HepG2 (cell line): ENCODE measurements around the gene RPS27L. TPM values are rescaled to one million over a fixed set of nuclear protein-coding genes. Genes with fewer than 3 reads are reported as not detected.
A peak's percentile ranks its signal among the peaks of the same experiment; 100 is the strongest.

Source experiments
- ATF7 ChIP-seq, 2 experiments: fragments of 450-650 bp in 1 of 2; sonication (generic) in 1 of 2; formaldehyde crosslinking in 1 of 2; IDR thresholded peaks; 2 replicates each; pipeline versions ENCODE4 v1.4.0 to v1.6.1; 2016 to 2020; ENCODE audit warnings: antibody characterized with exemption in 1 of 2, mild to moderate bottlenecking in 1 of 2, missing genetic modification reagents in 1 of 2
- ESRRA ChIP-seq: sonication (generic); formaldehyde crosslinking; IDR thresholded peaks from 2 replicates; pipeline ENCODE4 v1.5.1; 2020; ENCODE audit warnings: mild to moderate bottlenecking, low read depth, missing genetic modification reagents
- FOXO1 ChIP-seq: sonication (generic); formaldehyde crosslinking; IDR thresholded peaks from 2 replicates; pipeline ENCODE4 v1.4.0; 2020; ENCODE audit warnings: missing genetic modification reagents
- GABPA ChIP-seq, 2 experiments: IDR thresholded peaks; 2 replicates each; pipeline ENCODE4 v1.6.1; 2011 to 2016; ENCODE audit warnings: low read depth in 2 of 2, low read length in 1 of 2, missing biosample characterization in 1 of 2, missing genetic modification characterization in 1 of 2
- JDP2 ChIP-seq: sonication (generic); formaldehyde crosslinking; IDR thresholded peaks from 2 replicates; pipeline ENCODE4 v1.8.1; 2022; ENCODE audit warnings: missing genetic modification reagents, borderline replicate concordance
- KMT2B ChIP-seq: IDR thresholded peaks from 2 replicates; pipeline ENCODE4 v1.6.1; 2016; ENCODE audit warnings: missing genetic modification reagents, missing compliant biosample characterization
- NR3C1 ChIP-seq: sonication (generic); formaldehyde crosslinking; IDR thresholded peaks from 2 replicates; pipeline ENCODE4 v1.4.0; 2020; ENCODE audit warnings: missing genetic modification reagents
- RFX3 ChIP-seq: IDR thresholded peaks from 2 replicates; pipeline ENCODE4 v1.6.1; 2016; ENCODE audit warnings: missing biosample characterization, missing genetic modification reagents
- TSC22D2 ChIP-seq: sonication (generic); formaldehyde crosslinking; IDR thresholded peaks from 2 replicates; pipeline ENCODE4 v1.5.1; 2020; ENCODE audit warnings: missing genetic modification reagents, mild to moderate bottlenecking, borderline replicate concordance
- USF2 ChIP-seq, 2 experiments: sonication (generic) in 1 of 2; formaldehyde crosslinking in 1 of 2; IDR thresholded peaks; 2 replicates each; pipeline versions ENCODE4 v1.5.1 to v1.6.1; 2011 to 2020; ENCODE audit warnings: borderline replicate concordance in 1 of 2, low read depth in 1 of 2, low read length in 1 of 2, mild to moderate bottlenecking in 1 of 2, missing genetic modification reagents in 1 of 2, moderate library complexity in 1 of 2
- ZBED4 ChIP-seq: sonication (generic); formaldehyde crosslinking; IDR thresholded peaks from 2 replicates; pipeline ENCODE4 v1.4.0; 2020; ENCODE audit warnings: missing genetic modification reagents, borderline replicate concordance
- ZBTB33 ChIP-seq: sonication (generic); formaldehyde crosslinking; IDR thresholded peaks from 2 replicates; pipeline ENCODE4 v1.4.0; 2020; ENCODE audit warnings: missing genetic modification reagents
- ZFP62 ChIP-seq: sonication (generic); formaldehyde crosslinking; IDR thresholded peaks from 2 replicates; pipeline ENCODE4 v1.4.0; 2020; ENCODE audit warnings: missing genetic modification reagents
- ZNF276 ChIP-seq: sonication (generic); formaldehyde crosslinking; IDR thresholded peaks from 2 replicates; pipeline ENCODE4 v1.4.0; 2020; ENCODE audit warnings: mild to moderate bottlenecking, low read depth, missing genetic modification reagents
- ZNF280B ChIP-seq: sonication (generic); formaldehyde crosslinking; IDR thresholded peaks from 2 replicates; pipeline ENCODE4 v1.5.0; 2020; ENCODE audit warnings: missing genetic modification reagents, mild to moderate bottlenecking, borderline replicate concordance
- ZNF652 ChIP-seq: IDR thresholded peaks from 2 replicates; pipeline ENCODE4 v1.6.1; 2016; ENCODE audit warnings: low read depth, borderline replicate concordance
- ZNF792 ChIP-seq: IDR thresholded peaks from 2 replicates; pipeline ENCODE4 v1.6.1; 2016
- polyA plus RNA-seq, 8 experiments: library from polyadenylated mRNA; depleted of rRNA in 3 of 8; stranded (reverse) in 7 of 8; unstranded in 1 of 8; fragments of >200 nt; fragmentation: Illumina TruSeq in 4 of 8; extraction: Trizol in 4 of 8; gene quantifications; 2 replicates each; pipeline versions ENCODE4 v1.2.1 to v1.2.3, GENCODE V29; 2011 to 2016; ENCODE audit warnings: low read depth in 4 of 8, missing spikeins in 1 of 8, mixed read lengths in 1 of 8; ENCODE audit not compliant: insufficient read depth in 1 of 8
- total RNA-seq, 5 experiments: library from RNA; depleted of rRNA; stranded (reverse); fragments of >200 nt; fragmentation: Illumina TruSeq; extraction: Trizol; gene quantifications; 2 replicates each; pipeline ENCODE4 v1.2.3, GENCODE V29; 2016; ENCODE audit warnings: low read depth in 1 of 5

Gene RPS27L
- total and polyA plus RNA-seq, 2 of the 13 experiments (the other 11 are each of a cell fraction or from before 2014, with no cell fraction given) = 231 to 433 TPM

- TF ChIP-seq ZBED4 (CRISPR knock-in tag) (no peak), GABPA (IDR thresholded peaks at IDR 0.05; ENCODE audit: low read depth, low read length) (no peak), GABPA (CRISPR knock-in tag; IDR thresholded peaks at IDR 0.05; ENCODE audit: low read depth) (no peak), ZBTB33 (CRISPR knock-in tag) (no peak), ZNF652 (CRISPR knock-in tag) (peak; percentile 56; the same call in 1 of the 2 replicates), KMT2B (CRISPR knock-in tag) (peak; percentile 86; the same call in 1 of the 2 replicates), USF2 (IDR thresholded peaks at IDR 0.05; ENCODE audit: low read depth, low read length) (no peak), USF2 (CRISPR knock-in tag; IDR thresholded peaks at IDR 0.05; ENCODE audit: borderline replicate concordance) (no peak), NR3C1 (no peak), ZNF276 (CRISPR knock-in tag) (no peak), ATF7 (IDR thresholded peaks at IDR 0.05) (no peak), ATF7 (CRISPR knock-in tag; IDR thresholded peaks at IDR 0.05) (no peak), ESRRA (CRISPR knock-in tag) (no peak; the same call in 1 of the 2 replicates), ZFP62 (CRISPR knock-in tag) (no peak), JDP2 (no peak), ZNF792 (CRISPR knock-in tag) (peak; percentile 32; the same call in 1 of the 2 replicates), ZNF280B (CRISPR knock-in tag) (no peak), TSC22D2 (no peak), RFX3 (CRISPR knock-in tag) (no peak), FOXO1 (CRISPR knock-in tag) (no peak; the same call in 1 of the 2 replicates)
Observed at GRCh38 chr15:63121382-63122001, 35.8 kb downstream of the RPS27L start, which contains the start of gene LACTB (continued).
